Endothelial cell of umbilical vein (primary cell): Measurements from ENCODE around the gene DENND1A. TPM values are rescaled to one million over a fixed set of nuclear protein-coding genes. Genes with fewer than 3 reads are reported as not detected.

Experiments used
- BruUV-seq: library from RNA; stranded (reverse); fragments of 400-500 nt; replicated peaks from 2 replicates; lab custom pipeline; 2021; lab: Mats Ljungman, UMichigan
- CTCF ChIA-PET: fragments of 300-600, 350-600 bp; sonication (Branson Sonifier 250); formaldehyde crosslinking; loops from one replicate; lab custom pipeline; 2021; ENCODE audit warnings: antibody characterized with exemption, inconsistent platforms; lab: Charles Lee
- POLR2A ChIA-PET: fragments of 300-600, 350-600 bp; sonication (Branson Sonifier 250); formaldehyde crosslinking; loops from one replicate; lab custom pipeline; 2021; ENCODE audit warnings: antibody characterized with exemption, inconsistent platforms; lab: Charles Lee
- DNase-seq: peaks from one replicate; pipeline ENCODE4 v3.0.0-alpha.2; 2011; ENCODE audit warnings: low read depth, low spot score
- FAIRE-seq: peaks from 2 replicates; lab custom pipeline; 2011; peaks lifted over from hg19 to GRCh38; lab: Jason Lieb, UNC
- H2AFZ ChIP-seq: 2 replicates; pipeline ENCODE4 v1.6.0; 2012; ENCODE audit warnings: low read depth, low read length, control low read depth, inconsistent platforms
- H3K27ac ChIP-seq: 2 replicates; pipeline ENCODE4 v1.5.1; 2011; ENCODE audit warnings: low read depth, mild to moderate bottlenecking, control low read depth, low read length, moderate library complexity; ENCODE audit not compliant: insufficient read depth
- H3K27me3 ChIP-seq, 2 experiments: 2 replicates each; pipeline versions ENCODE4 v1.6.0 to v1.6.1; 2011; ENCODE audit warnings: low read length in 2 of 2, mixed read lengths in 1 of 2; ENCODE audit not compliant: control insufficient read depth in 2 of 2, insufficient read depth in 2 of 2
- H3K36me3 ChIP-seq, 2 experiments: 2 replicates in 1 of 2; 3 replicates in 1 of 2; pipeline ENCODE4 v1.5.1; 2011; ENCODE audit warnings: low read length in 2 of 2, mild to moderate bottlenecking in 1 of 2, moderate library complexity in 1 of 2; ENCODE audit not compliant: control insufficient read depth in 2 of 2, insufficient read depth in 2 of 2; ENCODE audit errors: extremely low read depth in 1 of 2
- H3K4me1 ChIP-seq: 3 replicates; pipeline ENCODE4 v1.5.1; 2011; ENCODE audit warnings: mild to moderate bottlenecking, low read length; ENCODE audit not compliant: control insufficient read depth, insufficient read depth; ENCODE audit errors: extremely low read depth
- H3K4me2 ChIP-seq: 2 replicates; pipeline ENCODE4 v1.6.1; 2011; ENCODE audit warnings: low read length, control low read depth, mixed read lengths; ENCODE audit not compliant: insufficient read depth
- H3K4me3 ChIP-seq, 3 experiments: fragments of 200-600 bp in 1 of 3; sonication (generic), shearing (Covaris generic) in 1 of 3; replicated peaks in 1 of 3; 2 replicates each; pipeline ENCODE4 v1.5.1; 2011 to 2016; ENCODE audit warnings: control low read depth in 3 of 3, low read length in 3 of 3, mild to moderate bottlenecking in 2 of 3, inconsistent platforms in 1 of 3, low read depth in 1 of 3, moderate library complexity in 1 of 3; ENCODE audit not compliant: insufficient read depth in 1 of 3
- H3K79me2 ChIP-seq: 2 replicates; pipeline ENCODE4 v1.6.0; 2012; ENCODE audit warnings: low read length, inconsistent platforms; ENCODE audit not compliant: control insufficient read depth, insufficient read depth
- H3K9ac ChIP-seq: replicated peaks from 2 replicates; pipeline ENCODE3; 2011; ENCODE audit warnings: low read length, control low read depth; ENCODE audit not compliant: insufficient read depth; ENCODE audit errors: extremely low read depth
- H3K9me1 ChIP-seq: replicated peaks from 3 replicates; pipeline ENCODE4 v1.6.0; 2011; ENCODE audit warnings: mild to moderate bottlenecking, low read length; ENCODE audit not compliant: control insufficient read depth, insufficient read depth; ENCODE audit errors: extremely low read depth
- H3K9me3 ChIP-seq: replicated peaks from 2 replicates; pipeline ENCODE4 v1.5.1; 2012; ENCODE audit warnings: low read length, inconsistent platforms; ENCODE audit not compliant: control insufficient read depth, insufficient read depth
- H4K20me1 ChIP-seq: replicated peaks from 2 replicates; pipeline ENCODE3; 2011; ENCODE audit warnings: mild to moderate bottlenecking, low read length; ENCODE audit not compliant: control insufficient read depth, insufficient read depth; ENCODE audit errors: extremely low read depth
- CTCF ChIP-seq, 2 donors: IDR thresholded peaks; 1 replicate in 1 of 2; 2 replicates in 1 of 2; pipeline ENCODE4 v1.5.1; 2011; ENCODE audit warnings: low read length in 2 of 2, mild to moderate bottlenecking in 2 of 2, moderate library complexity in 2 of 2, control low read depth in 1 of 2, inconsistent platforms in 1 of 2, low read depth in 1 of 2; ENCODE audit not compliant: insufficient read depth in 1 of 2; ENCODE audit errors: extremely low read depth in 1 of 2
- EZH2 ChIP-seq: IDR thresholded peaks from 2 replicates; pipeline ENCODE4 v1.6.1; 2012; ENCODE audit warnings: borderline replicate concordance, low read depth, mild to moderate bottlenecking, moderate library complexity, low read length, inconsistent platforms; ENCODE audit not compliant: severe bottlenecking
- FOS ChIP-seq: IDR thresholded peaks from 2 replicates; pipeline ENCODE4 v1.6.1; 2011; ENCODE audit warnings: mild to moderate bottlenecking, low read length, moderate library complexity, borderline replicate concordance; ENCODE audit not compliant: insufficient read depth
- GATA2 ChIP-seq: IDR thresholded peaks from 2 replicates; pipeline ENCODE4 v1.7.0; 2011; ENCODE audit warnings: low read depth, mild to moderate bottlenecking, moderate library complexity, mixed read lengths, low read length; ENCODE audit not compliant: insufficient read length, insufficient read depth
- JUN ChIP-seq: IDR thresholded peaks from 2 replicates; pipeline ENCODE4 v1.6.1; 2011; ENCODE audit warnings: borderline replicate concordance, low read depth; ENCODE audit not compliant: insufficient read length, insufficient read depth
- MYC ChIP-seq: IDR thresholded peaks from one replicate; pipeline ENCODE4 v1.6.1; 2011; ENCODE audit warnings: mild to moderate bottlenecking, low read depth, low read length
- POLR2A ChIP-seq: IDR thresholded peaks from 2 replicates; pipeline ENCODE4 v1.6.1; 2012; ENCODE audit warnings: low read depth, mild to moderate bottlenecking, control low read depth, low read length
- POLR2AphosphoS5 ChIP-seq: IDR thresholded peaks from 2 replicates; pipeline ENCODE4 v1.6.1; 2012; ENCODE audit warnings: low read depth, mild to moderate bottlenecking, control low read depth, low read length, moderate library complexity; ENCODE audit not compliant: insufficient read depth
- dilution Hi-C: fragments of 300-500 bp; cut with MboI; formaldehyde crosslinking; loops from one replicate; pipeline ENCODE4 v1.15.0; 2019; ENCODE audit warnings: low sequenced_read_pairs; ENCODE audit not compliant: extremely low pct_ligation_motif_present
- intact Hi-C: fragments of 100-400 bp; cut with micrococcal nuclease; formaldehyde crosslinking; loops from one replicate; pipeline ENCODE4 v1.10.0; 2022
- polyA plus RNA-seq, 4 experiments: library from polyadenylated mRNA; depleted of rRNA in 3 of 4; stranded (reverse) in 3 of 4; unstranded in 1 of 4; fragments of >200 nt; gene quantifications; 2 replicates each; pipeline versions ENCODE4 v1.2.1 to v1.2.3, GENCODE V29; 2011 to 2012; ENCODE audit warnings: missing spikeins in 1 of 4
- total RNA-seq: library from RNA; stranded (reverse); gene quantifications from 2 replicates; pipeline ENCODE4 v1.2.3, GENCODE V29; 2021
- TF ChIP-seq, protein P1 (sequence below): IDR thresholded peaks from 2 replicates; pipeline ENCODE4 v1.6.1; 2011; ENCODE audit not compliant: insufficient read depth, insufficient read length

Gene DENND1A
- total and polyA plus RNA-seq, 2 donors (not counting 3 experiments of a cell fraction or from before 2014, with no cell fraction given): 18.5 to 24.5 TPM

DNA sequence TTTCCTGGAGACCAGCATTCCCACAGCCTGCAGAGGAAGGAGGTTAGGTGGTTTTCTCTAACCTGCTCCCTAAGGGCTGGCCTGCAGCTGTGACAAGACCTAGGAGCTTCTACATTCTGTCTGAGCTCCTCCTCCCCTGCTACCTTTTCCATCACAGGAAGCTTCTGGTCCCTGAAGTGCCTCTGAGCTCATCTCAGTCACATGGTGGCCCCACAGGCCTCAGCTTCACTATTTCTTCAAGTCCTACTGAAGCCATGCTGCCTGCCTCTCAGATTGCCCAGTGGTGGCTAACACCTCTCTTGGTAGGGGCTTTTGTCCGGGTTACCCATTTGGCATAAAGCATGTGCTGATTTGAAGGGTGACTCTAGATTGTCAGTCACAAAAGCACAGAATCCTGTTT, 314.5 kb downstream of the DENND1A start:
- dilution Hi-C loops: no loop called here
- H4K20me1 ChIP-seq: no peaks in the 10 kb centered on the region
- no peaks in the 10 kb centered on the region for H3K79me2 ChIP-seq
- TF ChIP-seq POLR2A (no peak), MYC (no peak), EZH2 (no peak), FOS (no peak), CTCF (IDR thresholded peaks at IDR 0.05; ENCODE audit: extremely low read depth in 1 of 2, insufficient read depth in 1 of 2, low read depth in 1 of 2, low read length in 2 of 2) (no peak), POLR2AphosphoS5 (no peak), GATA2 (no peak), JUN (no peak)
- TF ChIP-seq, protein P1, sequence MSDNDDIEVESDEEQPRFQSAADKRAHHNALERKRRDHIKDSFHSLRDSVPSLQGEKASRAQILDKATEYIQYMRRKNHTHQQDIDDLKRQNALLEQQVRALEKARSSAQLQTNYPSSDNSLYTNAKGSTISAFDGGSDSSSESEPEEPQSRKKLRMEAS: no peak
- H3K4me1 ChIP-seq: no peaks in the 10 kb centered on the region
- H3K36me3 ChIP-seq: no peaks in the 10 kb centered on the region
- DNase-seq (no peak), FAIRE-seq (no peak)
- no peak overlapping the region for H3K4me2 ChIP-seq
- no peaks in the 10 kb centered on the region for H3K9me3 ChIP-seq
- no peak overlapping the region for H3K9ac ChIP-seq
- no TSS peak for BruUV-seq
- no peak overlapping the region for H3K27ac ChIP-seq
- no peak overlapping the region for H3K4me3 ChIP-seq
- ChIA-PET POLR2A (no interaction called here), CTCF (interaction anchor here (1.0 kb wide), 1 partner anchor 72 kb away, joined by 3 read pairs; no protein-coding TSS in a partner anchor)
- no peak overlapping the region for H2AFZ ChIP-seq
- H3K9me1 ChIP-seq: no peaks in the 10 kb centered on the region
- intact Hi-C loops: no loop called here
- no peaks in the 10 kb centered on the region for H3K27me3 ChIP-seq
